Parathyroid adenoma (tissue), 2 donors: ENCODE data around the gene CFDP1.

ENCODE experiments used
- H2AFZ ChIP-seq: fragments of 300-600 bp; sonication (generic); one replicate; pipeline ENCODE4 v1.7.0; 2017; ENCODE audit warnings: antibody characterized with exemption, mild to moderate bottlenecking
- H3K27ac ChIP-seq: fragments of 300-600 bp; sonication (generic); one replicate; pipeline ENCODE4 v1.7.0; 2017
- H3K27me3 ChIP-seq: fragments of 300-600 bp; sonication (generic); one replicate; pipeline ENCODE4 v1.7.0; 2017; ENCODE audit warnings: low read length; ENCODE audit not compliant: control insufficient read depth, insufficient read depth
- H3K36me3 ChIP-seq: fragments of 300-600 bp; sonication (generic); one replicate; pipeline ENCODE4 v1.7.0; 2017; ENCODE audit warnings: low read length; ENCODE audit not compliant: control insufficient read depth, insufficient read depth
- H3K4me1 ChIP-seq: fragments of 300-600 bp; sonication (generic); one replicate; pipeline ENCODE4 v1.7.0; 2017; ENCODE audit warnings: control low read depth
- H3K4me2 ChIP-seq: fragments of 300-600 bp; sonication (generic); one replicate; pipeline ENCODE4 v1.7.0; 2017; ENCODE audit warnings: low read length
- H3K4me3 ChIP-seq: fragments of 300-600 bp; sonication (generic); one replicate; pipeline ENCODE4 v1.7.0; 2017; ENCODE audit warnings: low read depth, low read length
- H3K79me2 ChIP-seq: fragments of 300-600 bp; sonication (generic); one replicate; pipeline ENCODE4 v1.7.0; 2017; ENCODE audit warnings: control low read depth
- H3K9ac ChIP-seq: fragments of 300-600 bp; sonication (generic); one replicate; pipeline ENCODE4 v1.7.0; 2017; ENCODE audit warnings: mild to moderate bottlenecking
- H3K9me3 ChIP-seq: fragments of 300-600 bp; sonication (generic); one replicate; pipeline ENCODE4 v1.7.0; 2017; ENCODE audit warnings: low read length; ENCODE audit not compliant: control insufficient read depth
- CTCF ChIP-seq: fragments of 300-600 bp; sonication (generic); IDR thresholded peaks from one replicate; pipeline ENCODE4 v1.7.0; 2017; ENCODE audit warnings: antibody characterized with exemption, mild to moderate bottlenecking
- donor health status: primary hyperparathyroidism.

The CFDP1 gene

GRCh38 chr16:75376475-75377161 is 56.7 kb downstream of the CFDP1 start:
- TF ChIP-seq CTCF, result no peak
- Histone ChIP-seq H3K27ac (no peak overlapping the region), H3K9me3 (no peaks in the 10 kb centered on the region), H3K4me3 (no peak overlapping the region), H3K9ac (no peak overlapping the region), H2AFZ (no peak overlapping the region), H3K36me3 (no peaks in the 10 kb centered on the region), H3K79me2 (peaks cover 2% of the 10 kb centered on the region), H3K27me3 (no peaks in the 10 kb centered on the region), H3K4me2 (no peak overlapping the region), H3K4me1 (no peaks in the 10 kb centered on the region)

GRCh38 chr16:75374388-75374787 is 58.9 kb downstream of the CFDP1 start:
- Histone ChIP-seq H3K36me3 (no peaks in the 10 kb centered on the region), H2AFZ (no peak overlapping the region)

GRCh38 chr16:75372236-75372856 is 61.0 kb downstream of the CFDP1 start:
- no peak overlapping the region for H3K4me2 ChIP-seq
- H3K4me1 ChIP-seq, result no peaks in the 10 kb centered on the region
- H3K4me3 ChIP-seq, result no peak overlapping the region
- no peak overlapping the region for H2AFZ ChIP-seq
- no peak for TF ChIP-seq CTCF
- no peaks in the 10 kb centered on the region for H3K36me3 ChIP-seq
- H3K27ac ChIP-seq, result no peak overlapping the region
- H3K27me3 ChIP-seq, result no peaks in the 10 kb centered on the region
- no peak overlapping the region for H3K9ac ChIP-seq
- no peaks in the 10 kb centered on the region for H3K9me3 ChIP-seq
- peaks cover 2% of the 10 kb centered on the region for H3K79me2 ChIP-seq

More at GRCh38 chr16:75374388-75374787, 58.9 kb downstream of the CFDP1 start:
- Histone ChIP-seq H3K4me3 (no peak overlapping the region), H3K4me2 (no peak overlapping the region), H3K9ac (no peak overlapping the region), H3K9me3 (no peaks in the 10 kb centered on the region), H3K27ac (no peak overlapping the region), H3K79me2 (peaks cover 2% of the 10 kb centered on the region), H3K4me1 (no peaks in the 10 kb centered on the region), H3K27me3 (no peaks in the 10 kb centered on the region)
- TF ChIP-seq CTCF, result no peak

GRCh38 chr16:75371171-75371570 is 62.1 kb downstream of the CFDP1 start:
- Histone ChIP-seq H3K4me2 (no peak overlapping the region), H3K4me1 (no peaks in the 10 kb centered on the region), H3K36me3 (no peaks in the 10 kb centered on the region), H3K79me2 (no peaks in the 10 kb centered on the region), H3K9ac (no peak overlapping the region), H3K9me3 (no peaks in the 10 kb centered on the region), H2AFZ (no peak overlapping the region), H3K27me3 (no peaks in the 10 kb centered on the region), H3K4me3 (no peak overlapping the region), H3K27ac (no peak overlapping the region)
- TF ChIP-seq CTCF, result no peak
